ENCODE results near the gene CNPY2. TPM values are rescaled to one million over a fixed set of nuclear protein-coding genes. Genes with fewer than 3 reads are reported as not detected.
"Not testable (repeated sequence)": the region's sequence is repeated elsewhere in the genome, so short reads cannot be mapped to it uniquely, and the experiment has no call there.

The CNPY2 gene
- total RNA-seq, 1 experiment from 2014 or later = 169 TPM

DNA sequence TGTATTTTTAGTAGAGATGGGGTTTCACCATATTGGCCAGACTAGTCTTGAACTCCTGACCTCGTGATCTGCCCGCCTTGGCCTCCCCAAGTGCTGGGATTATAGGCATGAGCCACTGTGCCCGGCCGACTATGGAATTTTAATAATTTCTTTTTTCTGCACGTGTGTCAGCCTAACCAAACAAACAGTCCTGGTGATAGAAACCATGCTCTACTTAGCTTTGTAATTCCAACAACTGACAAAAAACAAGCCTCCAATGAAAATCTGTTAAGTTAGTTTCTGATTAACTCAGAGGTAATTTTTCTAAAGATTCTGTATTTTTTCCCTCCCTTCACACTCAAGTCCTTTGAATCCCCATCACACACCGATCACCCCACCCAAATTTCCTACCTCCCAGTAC, 33.8 kb downstream of the CNPY2 start:
- peaks cover 90% of the 10 kb centered on the region for H3K36me3 Mint-ChIP-seq (ENCODE audit: insufficient read depth, unreplicated experiment)
- no peaks in the 10 kb centered on the region for H3K27me3 Mint-ChIP-seq (ENCODE audit: insufficient read depth, unreplicated experiment)
- BruUV-seq (replicated peaks) = no TSS peak
- TF ChIP-seq, protein P1, sequence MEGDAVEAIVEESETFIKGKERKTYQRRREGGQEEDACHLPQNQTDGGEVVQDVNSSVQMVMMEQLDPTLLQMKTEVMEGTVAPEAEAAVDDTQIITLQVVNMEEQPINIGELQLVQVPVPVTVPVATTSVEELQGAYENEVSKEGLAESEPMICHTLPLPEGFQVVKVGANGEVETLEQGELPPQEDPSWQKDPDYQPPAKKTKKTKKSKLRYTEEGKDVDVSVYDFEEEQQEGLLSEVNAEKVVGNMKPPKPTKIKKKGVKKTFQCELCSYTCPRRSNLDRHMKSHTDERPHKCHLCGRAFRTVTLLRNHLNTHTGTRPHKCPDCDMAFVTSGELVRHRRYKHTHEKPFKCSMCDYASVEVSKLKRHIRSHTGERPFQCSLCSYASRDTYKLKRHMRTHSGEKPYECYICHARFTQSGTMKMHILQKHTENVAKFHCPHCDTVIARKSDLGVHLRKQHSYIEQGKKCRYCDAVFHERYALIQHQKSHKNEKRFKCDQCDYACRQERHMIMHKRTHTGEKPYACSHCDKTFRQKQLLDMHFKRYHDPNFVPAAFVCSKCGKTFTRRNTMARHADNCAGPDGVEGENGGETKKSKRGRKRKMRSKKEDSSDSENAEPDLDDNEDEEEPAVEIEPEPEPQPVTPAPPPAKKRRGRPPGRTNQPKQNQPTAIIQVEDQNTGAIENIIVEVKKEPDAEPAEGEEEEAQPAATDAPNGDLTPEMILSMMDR (IDR thresholded peaks at IDR 0.05; ENCODE audit: unreplicated experiment) = no peak
- no peak overlapping the region for H3K27ac Mint-ChIP-seq (ENCODE audit: low read depth, unreplicated experiment)
- intact Hi-C loops (cut with micrococcal nuclease) = no loop called here
- ChIA-PET CTCF (interaction anchor here (0.5 kb wide), 1 partner anchor 422 kb away, joined by 3 read pairs; no protein-coding TSS in a partner anchor), POLR2A (no interaction called here)
- H3K4me3 Mint-ChIP-seq (ENCODE audit: unreplicated experiment) = no peak overlapping the region
- no peaks in the 10 kb centered on the region for H3K9me3 Mint-ChIP-seq (ENCODE audit: unreplicated experiment)
- no peak for DNase-seq (ENCODE audit: unreplicated experiment)
- no peaks in the 10 kb centered on the region for H3K4me1 Mint-ChIP-seq (ENCODE audit: insufficient read depth, unreplicated experiment)

DNA sequence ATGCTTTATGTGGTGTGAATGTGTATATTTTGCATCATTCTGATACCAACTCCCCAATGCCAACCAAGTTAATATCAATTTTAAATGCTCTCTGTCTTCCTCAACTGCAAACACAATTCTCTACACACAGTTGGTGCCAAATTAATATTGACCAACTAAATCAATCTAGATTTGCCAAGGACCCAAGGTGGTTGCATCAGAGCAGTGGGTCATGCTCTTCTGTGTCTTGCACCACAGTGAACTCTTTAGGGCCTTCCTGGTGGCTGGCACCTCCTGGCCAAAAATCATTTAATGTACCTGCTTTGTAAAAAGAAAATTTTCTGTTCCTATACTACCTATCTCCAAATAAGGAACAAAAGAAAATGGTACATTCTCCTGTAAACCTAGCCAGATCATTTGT, 34.9 kb downstream of the CNPY2 start:
- TF ChIP-seq, protein P1 (IDR thresholded peaks at IDR 0.05; ENCODE audit: unreplicated experiment) = no peak
- intact Hi-C loops (cut with micrococcal nuclease) = no loop called here
- Mint-ChIP-seq H3K27me3 (ENCODE audit: insufficient read depth, unreplicated experiment) (no peaks in the 10 kb centered on the region), H3K9me3 (ENCODE audit: unreplicated experiment) (no peaks in the 10 kb centered on the region), H3K4me1 (ENCODE audit: insufficient read depth, unreplicated experiment) (no peaks in the 10 kb centered on the region), H3K36me3 (ENCODE audit: insufficient read depth, unreplicated experiment) (peaks cover 90% of the 10 kb centered on the region), H3K27ac (ENCODE audit: low read depth, unreplicated experiment) (no peak overlapping the region), H3K4me3 (ENCODE audit: unreplicated experiment) (no peak overlapping the region)
- POLR2A ChIA-PET = interaction anchor here (1.0 kb wide), 1 partner anchor 18 kb away, joined by 3 read pairs; no protein-coding TSS in a partner anchor
- no peak for DNase-seq (ENCODE audit: unreplicated experiment)
- CTCF ChIA-PET = interaction anchor here (0.7 kb wide), 1 partner anchor 34 kb away, joined by 3 read pairs; no protein-coding TSS in a partner anchor
- BruUV-seq (replicated peaks) = no TSS peak

DNA sequence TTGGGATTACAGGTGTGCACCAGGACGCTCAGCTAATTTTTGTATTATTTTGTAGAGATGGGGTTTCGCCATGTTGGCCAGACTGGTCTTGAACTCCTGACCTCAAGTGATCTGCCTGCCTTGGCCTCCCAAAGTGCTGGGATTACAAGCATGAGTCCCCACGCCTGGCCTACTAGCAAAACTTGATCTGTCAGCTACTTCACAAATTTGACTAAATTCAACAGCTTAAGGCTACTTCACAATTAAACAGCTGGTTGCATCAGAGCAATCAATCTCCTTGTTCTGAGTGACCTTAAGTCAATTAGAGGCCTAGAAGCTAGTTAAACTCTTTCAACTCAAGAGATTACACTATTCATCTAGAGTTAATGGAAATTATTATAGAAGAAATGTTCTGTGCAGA, 36.9 kb downstream of the CNPY2 start:
- intact Hi-C loops (cut with micrococcal nuclease) = no loop called here
- no TSS peak for BruUV-seq (replicated peaks)
- Mint-ChIP-seq H3K27me3 (ENCODE audit: insufficient read depth, unreplicated experiment) (no peaks in the 10 kb centered on the region), H3K9me3 (ENCODE audit: unreplicated experiment) (no peaks in the 10 kb centered on the region), H3K27ac (ENCODE audit: low read depth, unreplicated experiment) (no peak overlapping the region), H3K36me3 (ENCODE audit: insufficient read depth, unreplicated experiment) (peaks cover 100% of the 10 kb centered on the region), H3K4me1 (ENCODE audit: insufficient read depth, unreplicated experiment) (no peaks in the 10 kb centered on the region), H3K4me3 (ENCODE audit: unreplicated experiment) (no peak overlapping the region)
- POLR2A ChIA-PET = interaction anchor here (0.9 to 1.5 kb wide), 3 partner anchors 9 to 37 kb away, joined by 3 to 4 read pairs (median 3); partner anchors contain the start of gene CNPY2
- DNase-seq (ENCODE audit: unreplicated experiment) = no peak
- TF ChIP-seq, protein P1 (IDR thresholded peaks at IDR 0.05; ENCODE audit: unreplicated experiment) = no peak
- CTCF ChIA-PET = interaction anchor here (0.6 to 2.3 kb wide), 3 partner anchors 11 to 22 kb away, joined by 3 to 7 read pairs (median 3); no protein-coding TSS in a partner anchor

DNA sequence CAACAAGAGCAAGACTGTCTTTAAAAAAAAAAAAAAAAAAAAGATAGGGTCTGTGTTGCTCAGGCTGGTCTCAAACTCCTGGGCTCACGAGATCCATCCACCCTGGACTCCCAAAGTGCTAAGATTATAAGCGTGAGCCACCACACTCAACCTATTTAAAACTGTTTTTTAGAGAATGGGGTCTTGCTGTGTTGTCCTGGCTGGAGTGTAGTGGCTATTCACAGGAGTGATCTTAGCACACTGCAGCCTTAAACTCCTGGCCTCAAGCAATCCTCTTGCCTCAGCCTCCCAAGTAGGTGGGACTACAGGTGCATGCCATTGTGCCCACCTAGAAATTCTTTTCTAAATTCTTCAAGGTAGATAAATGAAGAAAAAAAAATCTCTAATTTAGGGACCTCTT, 41.5 kb downstream of the CNPY2 start:
- intact Hi-C loops (cut with micrococcal nuclease) = no loop called here
- no peak for DNase-seq (ENCODE audit: unreplicated experiment)
- H3K36me3 Mint-ChIP-seq (ENCODE audit: insufficient read depth, unreplicated experiment) = peaks cover 88% of the 10 kb centered on the region
- ChIA-PET POLR2A (no interaction called here), CTCF (interaction anchor here (0.7 kb wide), 1 partner anchor 191 kb away, joined by 4 read pairs; no protein-coding TSS in a partner anchor)
- no peak overlapping the region for H3K4me3 Mint-ChIP-seq (ENCODE audit: unreplicated experiment)
- TF ChIP-seq, protein P1 (IDR thresholded peaks at IDR 0.05; ENCODE audit: unreplicated experiment) = no peak
- H3K27ac Mint-ChIP-seq (ENCODE audit: low read depth, unreplicated experiment) = no peak overlapping the region
- H3K9me3 Mint-ChIP-seq (ENCODE audit: unreplicated experiment) = no peaks in the 10 kb centered on the region
- no peaks in the 10 kb centered on the region for H3K27me3 Mint-ChIP-seq (ENCODE audit: insufficient read depth, unreplicated experiment)
- BruUV-seq (replicated peaks) = no TSS peak
- H3K4me1 Mint-ChIP-seq (ENCODE audit: insufficient read depth, unreplicated experiment) = no peaks in the 10 kb centered on the region

DNA sequence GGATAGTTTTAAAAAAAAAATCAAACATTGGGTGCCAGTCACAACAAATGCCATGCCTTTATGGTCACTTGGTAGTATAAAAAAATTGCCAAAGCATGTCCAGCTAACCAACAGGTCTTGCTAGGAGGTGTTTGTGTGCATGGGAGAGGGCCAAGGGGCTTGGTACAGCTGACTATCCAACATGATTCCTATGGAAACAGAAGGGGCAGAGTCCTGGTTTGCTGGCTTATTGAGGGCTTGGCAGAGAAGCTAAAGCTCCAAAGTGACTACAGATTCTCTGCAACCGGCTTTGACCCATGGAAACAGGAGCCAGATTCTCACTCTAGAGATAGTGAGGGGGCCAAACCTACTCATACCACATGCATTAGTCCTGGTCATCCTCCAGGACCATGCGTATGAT, 43.3 kb downstream of the CNPY2 start:
- H3K36me3 Mint-ChIP-seq (ENCODE audit: insufficient read depth, unreplicated experiment) = peaks cover 70% of the 10 kb centered on the region

More for the DNA sequence above, 43.3 kb downstream of the CNPY2 start:
- H3K4me3 Mint-ChIP-seq (ENCODE audit: unreplicated experiment); H3K9me3 Mint-ChIP-seq (ENCODE audit: unreplicated experiment); DNase-seq (ENCODE audit: unreplicated experiment); BruUV-seq (replicated peaks); H3K27ac Mint-ChIP-seq (ENCODE audit: low read depth, unreplicated experiment); intact Hi-C loops (cut with micrococcal nuclease); H3K27me3 Mint-ChIP-seq (ENCODE audit: insufficient read depth, unreplicated experiment); H3K4me1 Mint-ChIP-seq (ENCODE audit: insufficient read depth, unreplicated experiment): not testable (repeated sequence)
- ChIA-PET CTCF (interaction anchor here (0.6 kb wide), 2 partner anchors 24 to 31 kb away, joined by 3 to 4 read pairs; no protein-coding TSS in a partner anchor), POLR2A (interaction anchor here (1.3 kb wide), 1 partner anchor 27 kb away, joined by 5 read pairs; no protein-coding TSS in a partner anchor)
